Neuron (in vitro differentiated cells): ENCODE measurements around the gene SZT2.

Experiments used
- H2AFZ ChIP-seq: one replicate; pipeline ENCODE4 v1.6.1; 2013; ENCODE audit warnings: low read depth, mild to moderate bottlenecking, inconsistent platforms, low read length, moderate library complexity
- H3K27me3 ChIP-seq: one replicate; pipeline ENCODE4 v1.6.1; 2013; ENCODE audit warnings: low read length; ENCODE audit not compliant: insufficient read depth
- H3K36me3 ChIP-seq: one replicate; pipeline ENCODE4 v1.6.1; 2013; ENCODE audit warnings: low read length; ENCODE audit not compliant: insufficient read depth
- H3K4me1 ChIP-seq: one replicate; pipeline ENCODE4 v1.6.1; 2013; ENCODE audit warnings: low read length; ENCODE audit not compliant: insufficient read depth
- H3K4me3 ChIP-seq: 2 replicates; pipeline ENCODE4 v1.5.1; 2013; ENCODE audit warnings: mild to moderate bottlenecking, low read length, moderate library complexity
- H3K9me3 ChIP-seq: one replicate; pipeline ENCODE4 v1.6.1; 2013; ENCODE audit warnings: low read length

The SZT2 gene

DNA sequence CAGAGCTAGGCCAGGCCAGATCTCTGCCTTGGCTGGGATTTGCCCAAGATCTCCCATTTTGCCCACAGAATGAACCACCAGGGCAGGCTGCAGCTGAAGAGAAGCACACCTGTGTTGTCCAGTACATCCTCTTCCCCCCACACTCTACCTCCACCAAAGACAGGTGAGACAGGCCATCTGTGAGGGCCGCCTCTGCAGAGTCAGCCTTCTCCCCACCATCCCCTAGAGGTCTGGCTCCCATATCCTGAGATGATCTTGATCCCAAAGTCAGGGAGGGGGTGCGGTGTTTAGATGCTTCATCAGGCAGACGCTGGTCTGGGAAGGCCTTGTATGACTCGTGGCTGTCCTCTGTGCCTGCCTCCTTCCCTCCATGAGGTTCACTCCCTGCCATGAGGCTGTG, 35.3 kb downstream of the SZT2 start:
- Histone ChIP-seq H3K36me3 (peaks cover 96% of the 10 kb centered on the region), H3K4me1 (no peaks in the 10 kb centered on the region), H3K27me3 (no peaks in the 10 kb centered on the region), H3K4me3 (no peak overlapping the region), H3K9me3 (no peaks in the 10 kb centered on the region), H2AFZ (no peak overlapping the region)

DNA sequence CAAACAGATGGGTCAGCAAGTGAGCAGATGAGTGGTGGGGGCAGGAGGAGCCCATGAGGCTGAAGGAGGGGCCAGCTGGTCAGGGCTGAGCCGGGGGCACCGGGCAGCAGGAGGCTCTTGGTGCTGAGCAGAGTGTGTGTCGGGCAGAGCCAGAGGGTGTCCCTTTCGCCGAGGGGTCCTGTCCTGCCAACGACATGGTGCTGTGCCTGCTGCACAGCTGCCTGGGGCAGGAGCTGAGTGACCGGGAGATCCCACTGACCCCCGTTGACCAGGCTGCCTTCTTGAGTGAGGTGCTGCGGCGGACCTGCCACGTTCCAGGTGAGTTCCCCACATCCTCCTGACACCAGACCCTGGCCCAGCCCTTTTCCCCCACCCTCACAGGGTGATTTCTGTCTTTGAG, 36.5 kb downstream of the SZT2 start:
- Histone ChIP-seq H3K36me3 (peaks cover 96% of the 10 kb centered on the region), H3K4me1 (no peaks in the 10 kb centered on the region), H2AFZ (no peak overlapping the region), H3K4me3 (no peak overlapping the region), H3K9me3 (no peaks in the 10 kb centered on the region), H3K27me3 (no peaks in the 10 kb centered on the region)

DNA sequence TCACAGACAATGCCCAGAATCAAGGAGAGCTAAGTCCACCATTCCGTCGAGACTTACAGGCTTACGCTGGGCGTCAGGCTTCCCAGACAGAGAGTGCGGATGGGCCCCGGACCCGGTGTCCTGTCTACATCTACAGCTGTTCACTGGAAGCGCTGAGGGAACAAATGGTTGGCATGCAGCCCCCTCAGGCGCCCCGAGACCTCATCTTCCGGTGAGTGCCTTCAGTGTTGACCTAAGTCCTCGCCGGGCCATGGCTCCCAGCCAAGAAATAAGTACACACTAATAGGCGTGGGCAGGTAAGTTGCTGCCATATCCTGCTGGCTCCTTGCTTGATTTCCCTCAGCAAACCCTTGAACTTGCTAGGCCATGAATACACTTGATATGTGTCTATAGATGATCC, 37.8 kb downstream of the SZT2 start:
- H3K4me1 ChIP-seq: no peaks in the 10 kb centered on the region
- H2AFZ ChIP-seq: no peak overlapping the region
- H3K9me3 ChIP-seq: no peaks in the 10 kb centered on the region
- peaks cover 97% of the 10 kb centered on the region for H3K36me3 ChIP-seq
- H3K27me3 ChIP-seq: no peaks in the 10 kb centered on the region
- no peak overlapping the region for H3K4me3 ChIP-seq

DNA sequence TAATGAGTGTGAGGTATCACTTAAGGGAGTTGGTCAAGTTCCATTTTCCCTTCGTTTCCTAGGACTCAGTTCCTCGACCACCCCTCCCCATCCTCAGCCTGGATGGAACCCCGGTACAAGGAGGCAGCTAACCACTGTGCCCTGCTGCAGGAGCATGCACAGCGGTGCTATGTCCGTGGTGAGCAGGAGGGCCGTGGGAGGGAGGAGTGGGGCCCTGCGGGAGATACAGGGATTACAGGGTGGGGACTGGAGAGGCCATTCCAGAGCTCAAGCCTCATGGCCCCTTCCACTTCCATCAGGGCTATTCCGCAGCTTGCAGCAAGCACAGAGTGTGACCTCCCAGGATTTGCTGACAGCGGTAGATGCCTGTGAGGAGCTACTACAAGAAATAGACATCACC, 38.2 kb downstream of the SZT2 start:
- no peak overlapping the region for H3K4me3 ChIP-seq
- H3K36me3 ChIP-seq: peaks cover 97% of the 10 kb centered on the region
- no peaks in the 10 kb centered on the region for H3K9me3 ChIP-seq
- H2AFZ ChIP-seq: no peak overlapping the region
- H3K27me3 ChIP-seq: no peaks in the 10 kb centered on the region
- H3K4me1 ChIP-seq: no peaks in the 10 kb centered on the region

DNA sequence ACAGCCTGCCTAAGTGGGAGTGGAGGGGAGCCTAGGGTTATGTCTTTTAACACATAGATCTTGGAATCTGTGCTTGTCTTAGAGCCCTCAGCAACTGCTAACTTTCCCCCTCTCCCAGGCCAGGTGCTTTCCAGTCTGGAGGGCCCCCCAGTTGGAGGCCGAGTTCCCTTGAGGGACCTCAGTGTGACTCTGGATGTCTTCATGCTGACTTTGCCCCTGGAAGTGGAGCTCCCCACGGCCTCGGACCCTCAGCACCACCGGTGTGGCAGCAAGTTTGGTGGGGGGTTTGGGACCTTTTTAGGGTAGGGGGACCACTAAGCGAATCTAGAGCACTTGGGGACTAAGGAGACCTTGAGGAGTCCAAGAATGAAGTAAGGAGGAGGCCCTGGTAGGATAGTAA, 41.1 kb downstream of the SZT2 start:
- peaks cover 9% of the 10 kb centered on the region for H3K4me1 ChIP-seq
- H3K36me3 ChIP-seq: peaks cover 86% of the 10 kb centered on the region
- no peak overlapping the region for H2AFZ ChIP-seq
- no peak overlapping the region for H3K4me3 ChIP-seq
- H3K9me3 ChIP-seq: no peaks in the 10 kb centered on the region
- no peaks in the 10 kb centered on the region for H3K27me3 ChIP-seq

DNA sequence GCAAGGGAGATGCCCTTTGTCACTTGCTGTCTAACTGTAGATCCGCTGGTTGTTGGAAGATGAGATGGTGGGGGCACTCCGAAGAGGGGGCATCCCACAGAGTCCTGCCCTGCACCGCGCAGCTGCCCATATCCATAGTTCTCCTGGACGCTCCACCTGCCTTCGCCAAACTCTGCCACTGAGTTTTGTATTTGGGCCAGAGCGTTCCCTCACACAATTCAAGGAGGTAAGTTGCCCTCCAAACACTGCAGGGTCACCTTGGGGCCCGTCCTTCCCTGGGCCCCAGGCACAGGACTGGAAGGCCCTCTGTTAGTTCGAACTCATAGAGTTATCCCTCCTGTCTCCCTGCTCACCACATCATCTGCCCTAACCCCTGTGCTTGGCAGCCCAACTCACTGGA, 42.0 kb downstream of the SZT2 start:
- Histone ChIP-seq H2AFZ (no peak overlapping the region), H3K4me3 (no peak overlapping the region), H3K4me1 (peaks cover 17% of the 10 kb centered on the region), H3K9me3 (no peaks in the 10 kb centered on the region), H3K27me3 (no peaks in the 10 kb centered on the region), H3K36me3 (peaks cover 78% of the 10 kb centered on the region)

DNA sequence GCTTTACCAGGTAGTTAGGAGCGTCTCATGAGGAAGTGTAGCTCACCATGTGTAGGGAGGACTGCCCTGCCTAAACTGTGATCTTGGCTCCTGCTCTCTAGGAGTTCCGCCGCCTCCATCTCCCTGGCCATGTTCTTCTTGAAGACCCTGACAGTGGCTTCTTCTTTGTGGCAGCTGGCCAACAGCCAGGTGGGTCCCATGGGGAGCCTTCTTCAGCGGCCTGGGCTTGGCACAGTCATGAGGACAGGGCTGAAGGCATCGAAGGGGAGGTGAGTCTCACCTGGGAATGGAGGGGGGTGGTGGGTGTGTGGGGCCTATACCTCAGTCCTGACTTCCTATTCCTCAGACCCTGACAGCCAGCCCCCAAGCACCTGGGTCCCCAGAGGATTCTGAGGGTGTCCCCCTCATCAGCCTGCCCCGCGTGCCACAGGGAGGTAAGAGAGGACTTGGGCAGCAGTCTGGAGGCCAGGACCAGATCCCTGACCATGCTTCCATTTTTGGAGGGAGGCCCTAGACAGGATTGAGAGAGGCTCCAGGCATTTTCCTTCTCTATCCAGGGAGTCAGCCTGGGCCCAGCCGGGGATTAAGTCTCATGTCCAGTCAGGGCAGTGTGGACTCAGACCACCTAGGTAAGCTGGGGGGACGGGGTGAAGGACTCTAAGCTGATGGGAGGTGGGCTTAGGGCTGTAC, 42.6 kb downstream of the SZT2 start:
- Histone ChIP-seq H2AFZ (no peak overlapping the region), H3K27me3 (no peaks in the 10 kb centered on the region), H3K4me3 (no peak overlapping the region), H3K4me1 (peaks cover 24% of the 10 kb centered on the region), H3K9me3 (no peaks in the 10 kb centered on the region), H3K36me3 (peaks cover 72% of the 10 kb centered on the region)

DNA sequence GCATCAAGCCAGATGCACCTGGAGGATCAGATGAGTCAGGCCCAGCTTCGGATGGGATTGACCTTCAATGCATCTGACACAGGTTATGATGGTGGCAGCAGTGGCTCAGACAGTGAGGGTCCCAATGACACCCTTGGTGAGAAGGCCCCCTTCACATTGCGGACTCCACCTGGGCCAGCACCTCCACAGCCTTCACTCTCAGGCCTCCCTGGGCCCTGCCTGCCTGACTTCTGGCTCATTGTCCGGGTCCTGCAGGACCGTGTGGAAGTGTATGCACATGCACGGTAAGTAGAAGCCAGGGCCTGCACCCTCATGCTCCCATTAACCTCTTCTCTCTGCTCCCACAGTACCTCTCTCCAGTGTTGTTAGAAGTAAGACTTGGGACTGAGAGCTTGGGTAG, 43.2 kb downstream of the SZT2 start:
- no peak overlapping the region for H3K4me3 ChIP-seq
- peaks cover 25% of the 10 kb centered on the region for H3K4me1 ChIP-seq
- no peaks in the 10 kb centered on the region for H3K27me3 ChIP-seq
- peaks cover 66% of the 10 kb centered on the region for H3K36me3 ChIP-seq
- H3K9me3 ChIP-seq: no peaks in the 10 kb centered on the region
- no peak overlapping the region for H2AFZ ChIP-seq

DNA sequence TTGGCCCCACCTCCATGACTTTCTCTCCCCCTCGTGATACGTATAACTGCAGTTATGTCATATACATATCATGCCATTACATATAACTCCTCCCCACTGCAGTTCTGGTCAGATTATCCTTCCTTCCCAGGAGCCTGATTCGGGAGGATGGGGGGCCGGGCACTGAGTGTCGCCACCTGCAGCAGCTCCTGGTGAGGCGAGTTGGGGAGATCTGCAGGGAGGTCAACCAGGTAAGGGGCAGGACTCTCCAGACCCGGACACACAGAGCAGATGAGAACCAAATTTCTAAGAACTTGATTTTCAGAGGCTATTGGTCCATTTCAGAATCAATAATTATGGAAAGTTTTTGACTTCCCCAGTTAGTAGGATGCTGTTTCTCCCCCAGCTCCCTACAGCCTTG, 44.6 kb downstream of the SZT2 start:
- peaks cover 25% of the 10 kb centered on the region for H3K4me1 ChIP-seq
- H3K9me3 ChIP-seq: no peaks in the 10 kb centered on the region
- no peak overlapping the region for H2AFZ ChIP-seq
- H3K27me3 ChIP-seq: no peaks in the 10 kb centered on the region
- peaks cover 65% of the 10 kb centered on the region for H3K36me3 ChIP-seq
- no peak overlapping the region for H3K4me3 ChIP-seq

DNA sequence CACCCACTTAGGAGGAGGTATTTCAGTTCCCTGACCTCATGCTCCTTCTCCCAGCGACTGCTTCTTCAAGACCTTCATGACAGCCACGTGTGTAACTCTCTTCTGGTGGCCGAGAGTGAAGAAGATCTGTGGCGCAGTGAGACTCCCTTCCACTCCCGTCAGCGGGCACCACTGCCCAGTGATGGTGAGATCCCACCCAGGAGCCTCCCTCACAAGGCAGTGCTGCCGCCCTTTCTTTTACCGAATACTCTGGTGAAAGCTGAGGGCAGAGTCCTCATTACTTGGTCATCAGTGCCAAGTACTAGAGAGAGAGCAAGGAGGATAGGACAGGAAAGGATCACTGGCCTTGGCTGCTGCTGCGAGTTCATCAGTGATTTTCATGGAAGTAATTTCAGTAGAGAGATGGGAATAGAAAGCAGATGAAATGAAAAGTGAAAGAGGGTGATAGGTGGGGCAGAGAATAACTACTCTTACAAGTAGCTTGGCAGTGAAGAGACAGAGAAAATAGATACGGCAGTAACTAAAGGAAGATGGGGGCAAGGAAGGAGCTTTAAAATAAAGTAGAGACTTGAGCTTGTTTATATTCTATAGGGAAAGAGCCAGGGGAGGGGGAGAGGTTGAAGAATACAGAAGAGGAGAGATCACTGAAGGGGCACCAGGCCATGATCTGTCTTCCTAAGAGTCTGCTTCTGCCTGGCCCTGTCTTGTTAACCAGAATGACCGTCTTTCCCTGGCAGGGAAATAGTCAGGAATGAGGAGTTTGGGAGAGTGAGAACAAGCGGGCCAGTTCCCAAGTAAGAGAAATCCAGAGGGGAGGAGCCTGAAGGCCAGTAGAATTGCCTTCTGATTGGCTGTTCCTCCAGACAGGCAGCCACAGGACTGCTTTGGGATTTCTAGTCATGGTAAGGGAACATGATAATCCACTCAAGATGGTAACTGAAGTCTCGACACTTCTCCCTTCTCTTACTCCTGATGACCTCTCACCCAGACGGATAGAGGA, 45.7 kb downstream of the SZT2 start:
- Histone ChIP-seq H3K4me3 (no peak overlapping the region), H3K4me1 (peaks cover 25% of the 10 kb centered on the region), H3K27me3 (no peaks in the 10 kb centered on the region), H3K36me3 (peaks cover 62% of the 10 kb centered on the region), H2AFZ (no peak overlapping the region), H3K9me3 (no peaks in the 10 kb centered on the region)

DNA sequence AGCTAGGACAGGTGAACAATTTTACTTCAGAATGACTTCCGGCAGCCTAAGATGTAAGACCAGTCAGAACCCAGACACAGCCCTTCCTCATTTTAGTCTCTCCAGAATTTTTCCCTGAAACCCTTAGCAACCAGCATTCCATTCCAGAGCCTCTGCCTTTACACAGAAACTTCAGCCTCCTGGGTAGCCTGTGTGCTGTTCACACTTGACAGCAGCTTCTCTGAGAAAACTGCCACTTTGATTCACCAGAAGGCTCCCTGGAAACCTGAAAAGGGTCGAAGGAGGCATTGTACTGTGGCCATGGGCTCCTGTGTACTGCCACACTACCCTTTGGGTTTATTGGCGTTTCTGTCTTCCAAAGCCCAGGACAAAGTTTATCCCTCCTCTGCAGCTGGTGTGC, 46.7 kb downstream of the SZT2 start:
- H2AFZ ChIP-seq: no peak overlapping the region
- H3K36me3 ChIP-seq: peaks cover 61% of the 10 kb centered on the region
- H3K4me1 ChIP-seq: peaks cover 25% of the 10 kb centered on the region
- no peaks in the 10 kb centered on the region for H3K27me3 ChIP-seq
- no peak overlapping the region for H3K4me3 ChIP-seq
- no peaks in the 10 kb centered on the region for H3K9me3 ChIP-seq

DNA sequence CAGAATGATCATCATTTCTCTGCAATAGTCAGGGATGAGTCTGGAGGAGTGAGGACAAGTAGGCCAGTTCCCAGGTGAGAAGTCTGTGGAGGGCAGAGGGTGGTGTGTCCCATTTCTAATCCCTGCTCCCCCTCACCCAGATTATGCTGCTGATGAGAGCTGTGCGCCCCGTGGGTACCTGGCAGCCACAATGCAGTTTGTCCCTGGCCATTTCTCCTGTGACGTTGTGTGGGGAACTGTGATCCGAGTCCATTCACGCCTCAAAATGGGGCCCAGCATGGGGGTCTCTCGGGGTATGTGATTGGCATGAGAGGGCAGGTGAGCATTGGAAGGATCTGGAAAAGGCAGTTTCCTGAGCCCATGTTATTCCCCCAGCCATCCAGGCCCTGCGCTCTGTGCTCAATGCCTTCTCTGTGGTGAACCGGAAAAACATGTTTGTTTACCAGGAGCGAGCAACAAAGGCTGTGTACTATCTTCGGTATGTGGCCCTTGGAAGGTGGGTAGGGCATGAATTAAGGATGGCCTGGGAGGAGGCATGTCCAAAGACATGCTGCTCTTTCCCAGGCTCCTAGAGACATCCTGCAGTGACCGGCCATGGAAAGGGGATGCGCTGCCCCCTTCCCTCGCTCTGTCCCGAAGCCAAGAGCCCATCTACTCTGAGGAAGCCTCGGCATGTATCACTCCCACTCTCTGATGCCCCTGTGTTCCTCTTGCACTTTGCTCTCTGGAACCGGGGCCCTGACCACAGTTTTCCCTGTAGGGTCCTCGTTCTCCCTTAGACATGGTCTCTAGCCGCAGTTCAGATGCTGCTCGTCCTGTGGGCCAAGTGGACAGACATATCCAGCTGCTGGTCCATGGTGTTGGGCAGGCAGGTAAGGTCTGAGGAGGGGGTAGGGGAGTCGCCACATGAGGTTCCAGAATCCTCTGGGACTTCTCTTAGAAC, 47.6 kb downstream of the SZT2 start:
- Histone ChIP-seq H3K36me3 (peaks cover 56% of the 10 kb centered on the region), H3K9me3 (no peaks in the 10 kb centered on the region), H3K27me3 (no peaks in the 10 kb centered on the region), H3K4me1 (peaks cover 25% of the 10 kb centered on the region), H2AFZ (no peak overlapping the region), H3K4me3 (no peak overlapping the region)
